NCI-H82 treated with DMSO at 0.1 percent for 48 hours (cell line): ENCODE results near the gene TENM4.
A peak's percentile ranks its signal among the peaks of the same experiment; 100 is the strongest.

Source experiments
- DNase-seq: peaks from one replicate; lab custom pipeline; 2025; ENCODE audit not compliant: unreplicated experiment; lab: John Stamatoyannopoulos, UW

TENM4 gene

GRCh38 chr11:79090191-79090705 lies 350.6 kb downstream of the TENM4 start:
- no peak for DNase-seq

- DNase-seq: no peak
Measured at GRCh38 chr11:79089601-79090000, 351.2 kb downstream of the TENM4 start.

- DNase-seq: peak; percentile 57
Measured at GRCh38 chr11:79088967-79089366, 351.9 kb downstream of the TENM4 start.

GRCh38 chr11:79087961-79088318 lies 352.9 kb downstream of the TENM4 start:
- no peak for DNase-seq

GRCh38 chr11:79087238-79087960 lies 353.4 kb downstream of the TENM4 start:
- no peak for DNase-seq

- no peak for DNase-seq
Measured at GRCh38 chr11:79086056-79086455, 354.8 kb downstream of the TENM4 start.

- no peak for DNase-seq
Measured at GRCh38 chr11:79084382-79084781, 356.4 kb downstream of the TENM4 start.

- DNase-seq: no peak
Measured at GRCh38 chr11:79083352-79083751, 357.5 kb downstream of the TENM4 start.

GRCh38 chr11:79082907-79083306 lies 357.9 kb downstream of the TENM4 start:
- DNase-seq: no peak

- no peak for DNase-seq
Measured at GRCh38 chr11:79082280-79082679, 358.6 kb downstream of the TENM4 start.

- DNase-seq: no peak
Measured at GRCh38 chr11:79081471-79082031, 359.3 kb downstream of the TENM4 start.

- DNase-seq: no peak
Measured at GRCh38 chr11:79080551-79080950, 360.3 kb downstream of the TENM4 start.

GRCh38 chr11:79078999-79079398 lies 361.8 kb downstream of the TENM4 start:
- peak; percentile 38 for DNase-seq

GRCh38 chr11:79078456-79078855 lies 362.4 kb downstream of the TENM4 start:
- DNase-seq: no peak

GRCh38 chr11:79077702-79078330 lies 363.0 kb downstream of the TENM4 start:
- DNase-seq: no peak

GRCh38 chr11:79076526-79077115 lies 364.2 kb downstream of the TENM4 start:
- DNase-seq: no peak

GRCh38 chr11:79074547-79074946 lies 366.3 kb downstream of the TENM4 start:
- DNase-seq: no peak

- DNase-seq: peak; percentile 75
Measured at GRCh38 chr11:79071190-79071589, 369.6 kb downstream of the TENM4 start.

- DNase-seq: no peak
Measured at GRCh38 chr11:79070518-79070917, 370.3 kb downstream of the TENM4 start.

- no peak for DNase-seq
Measured at GRCh38 chr11:79069504-79069903, 371.3 kb downstream of the TENM4 start.

- DNase-seq: no peak
Measured at GRCh38 chr11:79068356-79068755, 372.5 kb downstream of the TENM4 start.

- DNase-seq: no peak
Measured at GRCh38 chr11:79067352-79067679, 373.5 kb downstream of the TENM4 start.
